Breast epithelium (tissue), 3 donors: ENCODE data around the gene PVALEF.

Source experiments
- CTCF ChIP-seq, 3 donors: fragments of 450-650 bp; IDR thresholded peaks; one replicate each; pipeline ENCODE4 v1.5.1; 2016 to 2017; ENCODE audit warnings: antibody characterized with exemption in 3 of 3, mild to moderate bottlenecking in 3 of 3, moderate library complexity in 3 of 3
- POLR2A ChIP-seq: fragments of 450-650 bp; IDR thresholded peaks from one replicate; pipeline ENCODE4 v1.6.1; 2016; ENCODE audit warnings: antibody characterized with exemption, mild to moderate bottlenecking, moderate library complexity
- POLR2AphosphoS5 ChIP-seq, 3 donors: sonication (generic); formaldehyde crosslinking; IDR thresholded peaks; one replicate each; pipeline ENCODE4 v1.6.1; 2017; ENCODE audit warnings: antibody characterized with exemption in 3 of 3

DNA sequence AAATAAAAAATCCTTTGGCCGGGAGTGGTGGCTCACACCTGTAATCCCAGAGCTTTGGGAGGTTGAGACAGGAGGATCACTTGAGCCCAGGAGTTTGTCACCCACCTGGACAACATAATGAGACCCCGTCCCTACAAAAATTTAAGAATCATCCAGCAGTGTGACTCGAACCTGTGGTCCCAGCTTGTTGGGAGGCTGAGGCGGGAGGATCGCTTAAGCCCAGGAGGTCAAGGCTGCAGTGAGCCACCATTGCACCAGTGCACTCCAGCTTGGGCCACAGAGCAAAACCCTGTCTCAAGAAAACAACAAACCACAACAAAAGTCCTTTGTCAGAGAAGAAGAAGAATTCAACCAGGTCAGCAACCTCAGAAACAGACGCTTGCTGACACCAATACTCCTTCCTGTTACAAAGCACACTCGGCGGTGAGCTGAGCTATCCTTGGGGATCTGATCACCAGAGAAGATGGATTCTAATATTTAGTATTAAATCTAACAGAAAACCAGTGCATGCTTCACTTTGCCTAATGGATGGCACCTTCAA lies 12.9 kb upstream of the PVALEF start:
- no peak for TF ChIP-seq CTCF (IDR thresholded peaks at IDR 0.05)
- no peak for TF ChIP-seq POLR2A
- TF ChIP-seq POLR2AphosphoS5 (IDR thresholded peaks at IDR 0.05) = no peak
